Activated T-helper 2 cell treated with anti-CD3 and anti-CD28 coated beads, Interferon-gamma antibody, Interleukin-2, Interleukin-4, amounts not matched to agents 10 μg/mL and 5 μg/mL and 100 μg/mL, durations not matched to agents 14 hours and 24 hours and 36 hours (primary cell): ENCODE measurements around the gene DISC1. TPM values are rescaled to one million over a fixed set of nuclear protein-coding genes. Genes with fewer than 3 reads are reported as not detected.

Experiments used
- DNase-seq: peaks from one replicate; pipeline ENCODE4 v3.0.0; 2021; ENCODE audit warnings: low spot score
- H3K27ac Mint-ChIP-seq: one replicate; pipeline ENCODE4 v1.8.0; 2021; ENCODE audit warnings: mixed read lengths
- H3K27me3 Mint-ChIP-seq: one replicate; pipeline ENCODE4 v1.8.0; 2021; ENCODE audit warnings: low read depth, mixed read lengths
- H3K36me3 Mint-ChIP-seq: one replicate; pipeline ENCODE4 v1.8.0; 2021; ENCODE audit warnings: low read depth, mixed read lengths
- H3K4me1 Mint-ChIP-seq: one replicate; pipeline ENCODE4 v1.8.0; 2021; ENCODE audit warnings: low read depth, mixed read lengths
- H3K4me3 Mint-ChIP-seq: one replicate; pipeline ENCODE4 v1.8.0; 2021; ENCODE audit warnings: low read depth, mild to moderate bottlenecking, moderate library complexity, mixed read lengths
- H3K9me3 Mint-ChIP-seq: one replicate; pipeline ENCODE4 v1.8.0; 2021; ENCODE audit warnings: mixed read lengths
- intact Hi-C: fragments of 100-400 bp; cut with micrococcal nuclease; formaldehyde crosslinking; loops from one replicate; pipeline ENCODE4 v1.15.1; 2023
- total RNA-seq: library from RNA; stranded (reverse); gene quantifications from 2 replicates; pipeline ENCODE4 v1.2.3, GENCODE V29; 2022

The DISC1 gene
- total RNA-seq, 1 donor from 2014 or later, result 1.5 TPM

DNA sequence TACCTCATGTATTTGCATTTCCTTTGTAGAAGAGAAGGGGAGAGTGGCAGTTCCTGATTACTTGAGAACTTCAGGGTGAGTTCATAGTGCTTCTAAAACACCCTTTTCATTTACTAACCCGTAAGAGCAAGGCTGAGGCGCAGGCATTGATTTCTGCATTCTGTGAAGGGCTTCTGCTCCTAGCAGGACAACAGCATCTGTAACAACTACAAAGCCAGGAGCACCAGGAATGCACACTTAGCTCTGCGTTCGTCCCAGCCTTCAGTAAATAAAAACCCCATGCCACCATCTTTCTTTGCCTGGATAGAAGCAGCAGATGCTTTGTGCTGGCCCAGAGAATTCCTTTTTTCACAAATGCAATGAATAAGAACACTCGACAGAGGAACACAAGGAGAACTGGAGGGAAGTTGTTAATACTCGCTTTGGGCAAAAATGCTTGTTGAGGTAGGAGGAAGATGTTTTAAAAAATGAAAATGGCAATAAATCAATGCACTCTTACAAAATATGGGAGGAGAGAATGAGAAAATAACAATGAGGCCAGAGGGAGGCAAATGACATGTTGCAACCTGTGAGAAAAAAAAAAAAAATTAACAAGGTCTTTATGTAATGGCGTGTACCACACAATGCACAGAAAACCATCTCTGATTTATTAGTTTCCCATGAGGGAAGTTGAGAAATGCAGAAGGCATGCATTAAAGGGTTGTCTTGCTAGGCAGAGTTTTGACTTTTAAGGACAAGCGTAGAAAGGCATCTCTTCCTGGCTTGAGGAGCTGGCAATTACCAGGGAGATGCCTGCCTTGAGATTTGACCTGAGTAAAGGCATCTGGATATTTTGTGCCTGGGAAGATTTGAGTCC, 418.8 kb downstream of the DISC1 start:
- Mint-ChIP-seq H3K36me3 (no peaks in the 10 kb centered on the region), H3K4me3 (no peak overlapping the region)
- intact Hi-C loops, result no loop called here

DNA sequence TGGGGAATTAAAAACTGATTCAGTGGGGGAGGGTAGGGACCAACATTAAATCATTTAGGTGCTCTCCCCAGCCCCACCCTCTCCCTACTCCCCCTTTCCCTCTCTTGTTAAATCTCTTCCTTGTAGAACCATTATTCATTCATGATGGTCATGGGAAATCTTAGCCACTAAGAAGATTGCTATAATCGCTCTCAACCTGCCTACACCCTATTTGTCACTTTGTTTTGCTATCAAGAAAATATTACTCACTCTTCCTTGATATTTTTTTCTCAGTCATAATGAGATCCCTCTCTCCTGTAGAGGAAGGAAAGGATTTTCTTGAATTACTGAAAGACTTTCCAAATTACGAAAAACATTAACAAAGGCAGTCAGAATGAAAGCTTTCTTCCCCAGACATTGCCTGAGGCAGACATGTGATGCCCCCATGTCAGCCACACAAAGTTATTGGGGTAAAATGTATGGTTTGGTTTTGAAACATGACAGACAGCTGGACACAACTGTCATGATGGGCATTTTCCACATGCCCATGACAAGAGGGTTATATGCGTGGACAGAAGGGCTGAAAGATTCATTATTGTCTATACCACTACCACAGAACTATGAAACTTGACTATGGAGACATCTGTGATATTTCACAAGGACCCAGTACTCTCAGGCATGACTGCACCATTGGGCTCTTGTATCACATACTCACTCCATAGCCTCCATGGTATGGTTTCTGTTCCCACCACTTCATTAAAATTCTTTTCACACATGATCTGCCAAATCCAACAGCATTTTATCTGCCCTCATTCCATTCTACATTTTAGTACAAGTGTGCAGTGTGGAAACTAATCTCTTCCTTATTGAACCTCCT, 420.1 kb downstream of the DISC1 start:
- H3K9me3 Mint-ChIP-seq, result no peaks in the 10 kb centered on the region
- H3K4me3 Mint-ChIP-seq, result no peak overlapping the region
- intact Hi-C loops, result no loop called here
- H3K4me1 Mint-ChIP-seq, result no peaks in the 10 kb centered on the region
- no peaks in the 10 kb centered on the region for H3K36me3 Mint-ChIP-seq
- H3K27me3 Mint-ChIP-seq, result peaks cover 8% of the 10 kb centered on the region
- no peak for DNase-seq
- H3K27ac Mint-ChIP-seq, result no peak overlapping the region

More for the DNA sequence above, 418.8 kb downstream of the DISC1 start:
- Mint-ChIP-seq H3K27me3 (peaks cover 8% of the 10 kb centered on the region), H3K27ac (no peak overlapping the region), H3K9me3 (no peaks in the 10 kb centered on the region), H3K4me1 (no peaks in the 10 kb centered on the region)
- DNase-seq, result no peak

GRCh38 chr1:232047473-232047872, 420.9 kb downstream of the DISC1 start:
- H3K4me1 Mint-ChIP-seq, result no peaks in the 10 kb centered on the region
- intact Hi-C loops, result no loop called here
- H3K9me3 Mint-ChIP-seq, result no peaks in the 10 kb centered on the region
- H3K4me3 Mint-ChIP-seq, result no peak overlapping the region
- DNase-seq, result no peak
- H3K27me3 Mint-ChIP-seq, result peaks cover 8% of the 10 kb centered on the region
- no peak overlapping the region for H3K27ac Mint-ChIP-seq
- no peaks in the 10 kb centered on the region for H3K36me3 Mint-ChIP-seq

DNA sequence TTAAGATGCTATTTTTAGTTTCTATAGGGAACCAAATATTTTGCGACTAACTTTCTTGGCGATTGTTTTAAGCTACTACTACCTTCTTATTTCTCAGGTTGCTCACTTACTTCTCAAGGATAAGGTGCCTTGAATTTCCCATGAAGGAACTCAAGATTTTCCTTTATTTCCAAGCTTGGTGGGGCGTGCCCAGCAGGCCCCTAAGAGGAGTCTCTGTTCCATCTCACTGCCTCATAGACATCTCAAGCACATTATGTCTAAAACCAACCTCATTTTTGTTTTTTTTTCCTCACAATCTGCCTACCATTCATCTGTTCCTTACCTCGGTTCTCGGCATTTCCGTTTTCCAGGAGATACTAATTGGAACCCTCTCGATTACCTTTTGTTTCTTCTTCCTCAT, 421.9 kb downstream of the DISC1 start:
- Mint-ChIP-seq H3K9me3 (no peaks in the 10 kb centered on the region), H3K4me3 (no peak overlapping the region), H3K36me3 (no peaks in the 10 kb centered on the region), H3K4me1 (no peaks in the 10 kb centered on the region), H3K27me3 (no peaks in the 10 kb centered on the region), H3K27ac (no peak overlapping the region)
- DNase-seq, result no peak
- intact Hi-C loops, result no loop called here

- Mint-ChIP-seq H3K36me3 (no peaks in the 10 kb centered on the region), H3K4me1 (no peaks in the 10 kb centered on the region), H3K27me3 (no peaks in the 10 kb centered on the region), H3K9me3 (no peaks in the 10 kb centered on the region), H3K4me3 (no peak overlapping the region), H3K27ac (no peak overlapping the region)
- intact Hi-C loops, result no loop called here
- DNase-seq, result no peak
These were observed 422.7 kb downstream of the DISC1 start for GRCh38 chr1:232049335-232049734.

GRCh38 chr1:232057217-232057895, 430.8 kb downstream of the DISC1 start:
- Mint-ChIP-seq H3K27ac (no peak overlapping the region), H3K27me3 (no peaks in the 10 kb centered on the region), H3K36me3 (no peaks in the 10 kb centered on the region), H3K4me1 (no peaks in the 10 kb centered on the region), H3K9me3 (no peaks in the 10 kb centered on the region), H3K4me3 (no peak overlapping the region)
- intact Hi-C loops, result no loop called here
- no peak for DNase-seq

GRCh38 chr1:232057896-232058274, 431.3 kb downstream of the DISC1 start:
- H3K4me3 Mint-ChIP-seq, result no peak overlapping the region
- intact Hi-C loops, result no loop called here
- H3K27ac Mint-ChIP-seq, result no peak overlapping the region
- no peaks in the 10 kb centered on the region for H3K27me3 Mint-ChIP-seq
- no peaks in the 10 kb centered on the region for H3K9me3 Mint-ChIP-seq
- no peaks in the 10 kb centered on the region for H3K4me1 Mint-ChIP-seq
- no peaks in the 10 kb centered on the region for H3K36me3 Mint-ChIP-seq
- no peak for DNase-seq

DNA sequence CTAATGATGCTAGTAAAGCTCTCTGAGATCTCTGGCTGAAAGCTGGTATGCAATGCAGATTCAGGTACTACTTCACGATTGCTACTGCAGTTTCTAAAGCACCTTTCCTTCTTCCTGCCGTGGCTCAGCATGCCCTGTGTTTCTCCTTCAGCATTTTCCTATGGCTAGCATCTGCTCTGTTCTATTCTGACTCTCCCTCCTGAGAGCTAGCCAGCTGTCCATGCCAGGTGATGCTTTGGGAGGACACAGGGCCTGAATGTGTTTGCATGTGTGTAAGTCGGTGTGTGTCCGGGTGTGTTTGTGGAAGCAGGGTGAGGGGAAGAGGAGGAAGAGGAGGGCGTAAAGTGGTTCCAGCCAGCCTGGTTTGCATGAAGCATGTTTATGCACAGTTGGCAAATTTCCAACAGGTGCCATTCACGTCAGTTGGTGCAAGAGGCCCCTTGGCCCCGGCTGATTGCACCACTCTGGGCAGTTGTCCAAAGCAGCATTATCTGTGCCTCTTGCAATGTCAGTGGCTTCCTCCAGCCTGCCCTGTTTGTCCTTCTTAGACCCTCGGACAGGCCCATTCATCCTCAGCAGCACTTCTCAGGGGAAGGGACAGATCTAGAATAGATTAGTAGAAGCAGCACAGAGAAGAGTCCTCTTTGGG, 433.3 kb downstream of the DISC1 start:
- no peak for DNase-seq
- Mint-ChIP-seq H3K4me1 (no peaks in the 10 kb centered on the region), H3K27ac (no peak overlapping the region), H3K4me3 (no peak overlapping the region), H3K27me3 (no peaks in the 10 kb centered on the region), H3K9me3 (no peaks in the 10 kb centered on the region), H3K36me3 (no peaks in the 10 kb centered on the region)
- intact Hi-C loops, result no loop called here

- H3K27me3 Mint-ChIP-seq, result no peaks in the 10 kb centered on the region
- H3K27ac Mint-ChIP-seq, result no peak overlapping the region
- no peaks in the 10 kb centered on the region for H3K9me3 Mint-ChIP-seq
- no peaks in the 10 kb centered on the region for H3K4me1 Mint-ChIP-seq
- H3K4me3 Mint-ChIP-seq, result no peak overlapping the region
- no peak for DNase-seq
- intact Hi-C loops, result no loop called here
- H3K36me3 Mint-ChIP-seq, result no peaks in the 10 kb centered on the region
These were observed 436.4 kb downstream of the DISC1 start for GRCh38 chr1:232062967-232063366.

- peaks cover 2% of the 10 kb centered on the region for H3K27me3 Mint-ChIP-seq
- H3K4me3 Mint-ChIP-seq, result no peak overlapping the region
- no peaks in the 10 kb centered on the region for H3K36me3 Mint-ChIP-seq
- intact Hi-C loops, result no loop called here
- DNase-seq, result no peak
- no peaks in the 10 kb centered on the region for H3K4me1 Mint-ChIP-seq
- no peak overlapping the region for H3K27ac Mint-ChIP-seq
- no peaks in the 10 kb centered on the region for H3K9me3 Mint-ChIP-seq
These were observed 439.9 kb downstream of the DISC1 start for GRCh38 chr1:232066521-232066920.

DNA sequence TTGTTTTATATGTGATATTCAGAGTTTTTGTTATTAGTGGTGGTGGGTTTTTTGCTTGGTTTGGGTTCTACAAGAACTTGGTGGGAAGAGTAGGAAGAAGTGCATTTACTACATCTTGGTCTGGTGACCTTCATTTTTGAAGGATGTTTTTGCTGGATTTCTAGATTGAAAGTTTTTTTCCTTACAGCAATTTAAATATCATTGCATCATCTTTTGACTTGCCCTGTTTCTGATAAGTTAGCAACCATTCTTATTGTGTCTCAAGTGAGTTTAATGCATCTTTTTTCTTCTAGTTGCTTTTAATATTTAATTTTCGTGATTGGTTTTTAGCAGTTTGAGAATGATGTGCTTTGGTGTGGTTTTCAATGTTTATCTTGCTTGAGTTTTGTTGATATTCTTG, 447.7 kb downstream of the DISC1 start:
- no peak overlapping the region for H3K4me3 Mint-ChIP-seq
- H3K4me1 Mint-ChIP-seq, result no peaks in the 10 kb centered on the region
- DNase-seq, result no peak
- peaks cover 8% of the 10 kb centered on the region for H3K27me3 Mint-ChIP-seq
- no peak overlapping the region for H3K27ac Mint-ChIP-seq
- intact Hi-C loops, result no loop called here
- no peaks in the 10 kb centered on the region for H3K36me3 Mint-ChIP-seq
- H3K9me3 Mint-ChIP-seq, result no peaks in the 10 kb centered on the region

DNA sequence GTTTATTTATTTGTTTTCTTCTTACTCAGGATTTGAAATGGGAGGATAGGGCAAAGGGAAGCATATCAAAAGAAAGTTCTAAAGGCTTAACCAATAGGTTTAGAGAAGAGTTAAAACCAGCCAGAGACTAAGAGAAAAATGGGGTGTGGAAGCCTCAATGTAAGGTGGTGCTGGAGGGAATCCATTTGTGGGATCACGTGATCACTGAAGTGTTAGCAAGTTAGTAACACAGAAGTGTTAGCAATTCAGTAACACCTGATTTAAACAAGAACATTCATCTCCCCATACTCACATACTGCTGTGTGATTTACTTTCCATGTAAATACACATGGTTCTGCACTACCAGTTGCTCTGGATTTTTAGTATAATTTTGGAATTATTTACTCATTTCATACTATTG, 451.2 kb downstream of the DISC1 start:
- Mint-ChIP-seq H3K4me3 (no peak overlapping the region), H3K36me3 (no peaks in the 10 kb centered on the region), H3K27me3 (peaks cover 5% of the 10 kb centered on the region)

More for the DNA sequence above, 451.2 kb downstream of the DISC1 start:
- intact Hi-C loops, result no loop called here
- no peaks in the 10 kb centered on the region for H3K9me3 Mint-ChIP-seq
- no peaks in the 10 kb centered on the region for H3K4me1 Mint-ChIP-seq
- DNase-seq, result no peak
- no peak overlapping the region for H3K27ac Mint-ChIP-seq
